NCI-H2081 (cell line): ENCODE results near the gene LGALS1.

Source experiments
- DNase-seq, 2 experiments: peaks; one replicate each; lab custom pipeline; 2025; lab: John Stamatoyannopoulos, UW

LGALS1 gene

GRCh38 chr22:37725551-37726240, 50.3 kb downstream of the LGALS1 start:
- no peak for DNase-seq

GRCh38 chr22:37726241-37726887, 50.9 kb downstream of the LGALS1 start:
- no peak for DNase-seq

- no peak for DNase-seq
These were observed 53.2 kb downstream of the LGALS1 start for GRCh38 chr22:37728620-37729019.
